SU-DHL-6 (cell line): ENCODE results near the gene TRIM40.

Experiments used
- CTCF ChIP-seq: fragments of 200-600 bp; sonication (generic); IDR thresholded peaks from one replicate; pipeline ENCODE4 v1.5.1; 2017; ENCODE audit warnings: antibody characterized with exemption, mild to moderate bottlenecking, low read length, moderate library complexity; ENCODE audit not compliant: insufficient read depth, poor library complexity, severe bottlenecking
- EZH2phosphoT487 ChIP-seq: fragments of 200-600 bp; sonication (generic), shearing (Covaris generic); conservative IDR thresholded peaks from 2 replicates; pipeline ENCODE4 v1.6.1; 2018; ENCODE audit warnings: mild to moderate bottlenecking, antibody characterized with exemption, low read length, moderate library complexity, mixed read lengths

GRCh38 chr6:30142665-30143064, 6.7 kb downstream of the TRIM40 start:
- TF ChIP-seq CTCF = no peak
- TF ChIP-seq EZH2phosphoT487 = no peak
